ENCODE results near the gene TMEM272.

TMEM272 gene

GRCh38 chr13:51807041-51807440 is 37.9 kb downstream of the TMEM272 start:
- no peak for ATAC-seq
- no peak overlapping the region for H3K27ac Mint-ChIP-seq
- H3K36me3 Mint-ChIP-seq: peaks cover 17% of the 10 kb centered on the region
- no peak for DNase-seq (ENCODE audit: low spot score in 2 of 2)
- no peak overlapping the region for H3K4me3 Mint-ChIP-seq
- H3K4me1 Mint-ChIP-seq: peaks cover 44% of the 10 kb centered on the region
- H3K9me3 Mint-ChIP-seq: no peaks in the 10 kb centered on the region

GRCh38 chr13:51806566-51806965 is 38.4 kb downstream of the TMEM272 start:
- Mint-ChIP-seq H3K36me3 (peaks cover 17% of the 10 kb centered on the region), H3K4me3 (no peak overlapping the region), H3K4me1 (peaks cover 44% of the 10 kb centered on the region), H3K27ac (no peak overlapping the region), H3K9me3 (no peaks in the 10 kb centered on the region)
- ATAC-seq (no peak), DNase-seq (ENCODE audit: low spot score in 2 of 2) (no peak)

DNA sequence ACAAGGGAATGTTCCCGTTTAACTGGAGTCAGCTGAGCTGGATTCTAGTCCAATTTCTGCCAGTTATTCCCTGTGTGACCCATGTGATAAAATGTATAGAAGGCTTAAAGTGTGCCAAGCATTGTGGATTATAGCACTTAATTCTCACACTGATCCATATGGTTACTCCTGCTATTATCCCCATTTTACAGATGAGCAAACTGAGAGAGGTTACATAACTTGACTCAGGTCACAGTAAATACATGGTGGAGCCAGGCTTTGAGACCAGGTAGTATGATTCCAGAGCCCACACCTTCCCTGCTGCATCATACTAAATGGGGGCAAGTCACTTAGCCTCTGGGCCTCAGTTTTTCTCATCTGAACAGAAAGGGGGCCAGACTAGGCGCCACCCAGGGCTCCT is 39.1 kb downstream of the TMEM272 start:
- no peak overlapping the region for H3K27ac Mint-ChIP-seq
- H3K9me3 Mint-ChIP-seq: no peaks in the 10 kb centered on the region
- H3K4me1 Mint-ChIP-seq: peaks cover 45% of the 10 kb centered on the region
- peaks cover 17% of the 10 kb centered on the region for H3K36me3 Mint-ChIP-seq
- no peak for DNase-seq (ENCODE audit: low spot score in 2 of 2)
- ATAC-seq: no peak
- H3K4me3 Mint-ChIP-seq: no peak overlapping the region

DNA sequence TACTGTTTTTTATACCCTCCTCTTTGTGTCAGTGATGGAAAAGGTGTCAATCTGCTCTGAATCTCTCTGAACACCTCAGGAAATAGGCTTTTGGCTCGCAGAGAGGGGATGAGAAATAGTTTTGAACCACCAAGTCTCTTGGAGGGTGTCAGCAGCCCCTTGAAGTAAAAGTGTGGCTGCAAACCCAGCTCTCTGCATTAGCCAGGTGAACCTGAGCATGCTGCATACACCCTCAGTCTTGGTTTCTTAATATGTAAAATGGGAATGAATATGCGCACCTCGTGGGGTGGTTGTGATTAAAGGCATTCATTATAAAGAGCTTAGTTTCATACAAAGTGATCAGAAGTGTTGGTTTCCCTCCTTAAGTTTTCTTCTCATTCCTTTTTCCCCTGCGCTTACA is 39.7 kb downstream of the TMEM272 start:
- Mint-ChIP-seq H3K36me3 (peaks cover 17% of the 10 kb centered on the region), H3K4me3 (peak overlapping the region; percentile 85), H3K4me1 (peaks cover 47% of the 10 kb centered on the region), H3K9me3 (no peaks in the 10 kb centered on the region), H3K27ac (peak overlapping the region; percentile 99)
- no peak for DNase-seq (ENCODE audit: low spot score in 2 of 2)
- no peak for ATAC-seq

GRCh38 chr13:51804295-51805172 is 40.4 kb downstream of the TMEM272 start:
- DNase-seq (ENCODE audit: low spot score in 2 of 2): peak in 1 of 2 donors; percentile 71
- Mint-ChIP-seq H3K9me3 (no peaks in the 10 kb centered on the region), H3K4me1 (peaks cover 55% of the 10 kb centered on the region)

DNA sequence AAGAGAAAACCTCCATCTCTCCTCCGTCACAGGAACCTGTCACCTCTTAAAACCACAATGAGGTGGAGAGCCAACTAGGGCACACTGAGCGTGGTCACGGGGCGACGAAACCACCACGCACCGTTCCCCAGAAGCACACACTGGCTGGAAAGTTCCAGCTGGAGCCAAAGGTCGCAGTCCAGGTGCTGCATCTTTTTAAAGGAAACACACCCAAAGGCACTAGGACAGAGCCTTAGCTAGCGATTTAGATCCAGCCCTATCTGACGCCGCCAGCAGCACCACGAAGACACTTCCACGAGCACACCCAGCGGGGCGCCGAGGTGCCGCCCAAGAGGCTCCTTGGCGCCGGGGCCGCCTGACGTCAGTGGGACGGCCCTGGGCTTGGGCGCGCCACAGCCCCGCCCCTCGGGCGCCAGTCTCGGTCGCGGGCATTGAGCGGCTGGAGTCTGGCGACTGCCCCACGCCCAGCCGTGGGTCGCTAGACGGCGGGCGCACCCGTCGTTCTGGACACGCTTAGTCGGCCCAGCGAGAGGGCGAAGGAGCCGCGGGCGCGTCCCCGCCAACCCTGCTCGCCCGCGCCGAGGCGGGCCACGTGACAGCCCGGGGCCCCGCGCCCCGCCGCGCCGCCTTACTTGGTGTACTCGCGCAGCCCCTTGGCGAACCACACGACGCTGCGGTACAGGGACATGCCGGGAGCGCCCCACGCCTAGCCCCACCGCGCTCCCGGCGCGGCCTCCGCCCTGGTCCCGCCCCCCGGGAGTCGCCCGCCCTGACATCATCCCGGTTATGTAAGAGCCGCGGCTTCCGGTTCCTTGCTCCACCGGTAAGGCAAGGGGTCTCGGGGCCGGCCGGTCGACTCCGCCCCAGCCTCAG is 41.3 kb downstream of the TMEM272 start, which contains the start of gene DHRS12:
Gene DHRS12, minus strand, starts transcription at position 742 of the 873 bp plus-strand sequence. CDS start 4,504 bp downstream, outside the sequence.
- Mint-ChIP-seq H3K27ac (peak within 1 kb of the TSS; percentile 99), H3K4me1 (peaks cover 55% of the 10 kb centered on the region), H3K9me3 (no peaks in the 10 kb centered on the region), H3K36me3 (peaks cover 17% of the 10 kb centered on the region), H3K4me3 (peak within 1 kb of the TSS; percentile 85)
- DNase-seq (ENCODE audit: low spot score in 2 of 2) (peak; percentile 73 to 90), ATAC-seq (peak; percentile 87)

More at GRCh38 chr13:51804295-51805172, 40.4 kb downstream of the TMEM272 start:
- Mint-ChIP-seq H3K36me3 (peaks cover 17% of the 10 kb centered on the region), H3K27ac (peak overlapping the region; percentile 99), H3K4me3 (peak overlapping the region; percentile 85)
- peak; percentile 45 for ATAC-seq

- DNase-seq (ENCODE audit: low spot score in 2 of 2) (no peak), ATAC-seq (no peak)
- Mint-ChIP-seq H3K4me3 (peak overlapping the region; percentile 85), H3K27ac (peak overlapping the region; percentile 99), H3K9me3 (no peaks in the 10 kb centered on the region), H3K4me1 (peaks cover 58% of the 10 kb centered on the region), H3K36me3 (peaks cover 17% of the 10 kb centered on the region)
Measured at GRCh38 chr13:51802631-51803418, 42.2 kb downstream of the TMEM272 start.

GRCh38 chr13:51801631-51802099 is 43.3 kb downstream of the TMEM272 start:
- H3K9me3 Mint-ChIP-seq: no peaks in the 10 kb centered on the region
- H3K4me3 Mint-ChIP-seq: peak overlapping the region; percentile 85

DNA sequence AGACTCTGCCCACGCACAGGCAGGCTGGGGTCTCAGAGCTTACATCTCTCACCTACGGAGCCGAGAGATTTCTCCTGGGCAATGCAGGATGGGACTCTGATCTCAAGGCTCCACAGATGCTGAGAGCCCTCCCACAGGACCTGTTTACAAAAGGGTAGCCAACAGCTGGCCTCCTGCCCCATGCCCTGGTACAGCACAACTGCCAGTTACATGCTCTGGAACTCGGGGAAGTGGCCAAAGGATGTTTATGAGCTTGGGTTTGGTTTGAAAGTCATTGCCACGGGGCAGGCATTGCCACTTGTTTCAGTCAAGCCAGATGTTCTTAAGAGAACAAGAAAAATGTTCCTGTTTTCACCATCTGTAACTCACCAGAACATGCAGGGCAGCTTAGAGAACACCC is 44.5 kb downstream of the TMEM272 start:
- H3K4me1 Mint-ChIP-seq: peaks cover 59% of the 10 kb centered on the region

More at GRCh38 chr13:51801631-51802099, 43.3 kb downstream of the TMEM272 start:
- DNase-seq (ENCODE audit: low spot score in 2 of 2) (no peak), ATAC-seq (no peak)
- Mint-ChIP-seq H3K4me1 (peaks cover 62% of the 10 kb centered on the region), H3K36me3 (peaks cover 17% of the 10 kb centered on the region), H3K27ac (peak overlapping the region; percentile 99)

GRCh38 chr13:51799261-51799660 is 45.7 kb downstream of the TMEM272 start:
- H3K9me3 Mint-ChIP-seq: no peaks in the 10 kb centered on the region
- H3K4me1 Mint-ChIP-seq: peaks cover 58% of the 10 kb centered on the region
- peaks cover 8% of the 10 kb centered on the region for H3K36me3 Mint-ChIP-seq
- no peak overlapping the region for H3K27ac Mint-ChIP-seq
- H3K4me3 Mint-ChIP-seq: no peak overlapping the region
- no peak for DNase-seq (ENCODE audit: low spot score in 2 of 2)
- ATAC-seq: no peak

More for the DNA sequence above, 44.5 kb downstream of the TMEM272 start:
- no peak for ATAC-seq
- peaks cover 17% of the 10 kb centered on the region for H3K36me3 Mint-ChIP-seq
- DNase-seq (ENCODE audit: low spot score in 2 of 2): no peak
- H3K9me3 Mint-ChIP-seq: no peaks in the 10 kb centered on the region
- peak overlapping the region; percentile 99 for H3K27ac Mint-ChIP-seq
- no peak overlapping the region for H3K4me3 Mint-ChIP-seq

GRCh38 chr13:51797664-51798488 is 47.1 kb downstream of the TMEM272 start:
- Mint-ChIP-seq H3K4me1 (peaks cover 64% of the 10 kb centered on the region), H3K36me3 (no peaks in the 10 kb centered on the region), H3K4me3 (no peak overlapping the region), H3K27ac (no peak overlapping the region), H3K9me3 (no peaks in the 10 kb centered on the region)
- ATAC-seq (peak; percentile 55), DNase-seq (ENCODE audit: low spot score in 2 of 2) (no peak)

DNA sequence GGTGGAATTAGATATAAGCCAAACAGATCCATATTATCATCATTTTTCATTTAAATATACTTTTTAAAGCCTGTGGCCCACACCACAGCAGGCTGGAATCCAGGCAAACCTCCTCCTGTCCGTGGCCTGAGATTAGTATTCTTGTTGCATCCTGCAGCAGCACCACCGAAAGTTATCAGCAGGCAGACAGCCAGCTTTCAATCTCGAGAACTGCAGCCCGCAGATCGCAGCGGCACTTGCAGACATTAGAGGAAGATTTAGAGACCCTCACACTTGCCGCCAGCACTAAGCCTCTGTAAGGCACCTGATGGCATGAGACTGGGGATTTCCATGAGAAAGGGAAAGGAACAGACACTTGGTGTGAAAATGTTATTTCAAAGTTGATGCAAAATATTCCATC is 48.4 kb downstream of the TMEM272 start:
- H3K27ac Mint-ChIP-seq: no peak overlapping the region
- no peak overlapping the region for H3K4me3 Mint-ChIP-seq
- no peaks in the 10 kb centered on the region for H3K36me3 Mint-ChIP-seq
- no peaks in the 10 kb centered on the region for H3K9me3 Mint-ChIP-seq
- H3K4me1 Mint-ChIP-seq: peaks cover 56% of the 10 kb centered on the region
- DNase-seq (ENCODE audit: low spot score in 2 of 2) (no peak), ATAC-seq (no peak)

- H3K27ac Mint-ChIP-seq: peak overlapping the region; percentile 85
- H3K4me3 Mint-ChIP-seq: no peak overlapping the region
- H3K36me3 Mint-ChIP-seq: no peaks in the 10 kb centered on the region
- peaks cover 50% of the 10 kb centered on the region for H3K4me1 Mint-ChIP-seq
- no peaks in the 10 kb centered on the region for H3K9me3 Mint-ChIP-seq
- no peak for ATAC-seq
- no peak for DNase-seq (ENCODE audit: low spot score in 2 of 2)
Measured at GRCh38 chr13:51795419-51795818, 49.6 kb downstream of the TMEM272 start.

- no peaks in the 10 kb centered on the region for H3K36me3 Mint-ChIP-seq
- ATAC-seq (no peak), DNase-seq (ENCODE audit: low spot score in 2 of 2) (no peak)
- no peaks in the 10 kb centered on the region for H3K9me3 Mint-ChIP-seq
- H3K27ac Mint-ChIP-seq: peak overlapping the region; percentile 85
- H3K4me1 Mint-ChIP-seq: peaks cover 46% of the 10 kb centered on the region
- no peak overlapping the region for H3K4me3 Mint-ChIP-seq
Measured at GRCh38 chr13:51794964-51795363, 50.0 kb downstream of the TMEM272 start.
